Posterior vena cava (tissue), 2 donors: Measurements from ENCODE around the gene ZNF529. TPM values are rescaled to one million over a fixed set of nuclear protein-coding genes. Genes with fewer than 3 reads are reported as not detected.

ENCODE experiments used
- DNase-seq: peaks from one replicate; pipeline ENCODE4 v3.0.0-alpha.2; 2020; ENCODE audit warnings: low spot score
- intact Hi-C, 2 donors: fragments of 100-400 bp; cut with DNase I; formaldehyde crosslinking; loops; one replicate each; pipeline versions ENCODE4 v1.14.1 to v1.14.2; 2022 to 2023
- total RNA-seq, 2 donors: library from RNA; stranded (reverse); fragmentation: NEBNext Ultra II Directional; extraction: Animal tissue kit (Norgen Biotek cat#: 25700); gene quantifications; one replicate each; pipeline ENCODE4 v1.2.1, GENCODE V29; 2021
- donor health status: DM: yes; HTN: yes; CAD: no.
- donor health status: DM: yes; HTN: yes; CAD: no.

Gene ZNF529
- total RNA-seq, 2 donors from 2014 or later: 13.9 to 15.9 TPM

DNA sequence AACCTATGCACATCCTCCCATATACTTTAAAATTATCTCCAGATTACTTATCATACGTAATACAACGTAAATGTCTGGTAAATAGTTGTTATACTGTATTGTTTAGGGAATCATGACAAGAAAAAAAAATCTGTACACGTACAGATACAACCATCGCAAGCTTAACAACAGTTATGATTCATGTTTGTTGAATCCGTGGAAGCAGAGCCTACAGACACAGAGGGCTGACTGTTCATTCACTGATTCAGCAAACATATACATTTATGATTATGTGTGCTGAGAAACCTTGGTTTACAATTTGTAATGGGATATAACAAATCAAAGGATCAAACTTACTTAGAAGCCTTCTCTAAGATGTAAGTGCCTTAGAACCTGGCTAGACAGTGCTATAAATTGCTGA is 46.5 kb downstream of the ZNF529 start:
- intact Hi-C loops: no loop called here
- no peak for DNase-seq

DNA sequence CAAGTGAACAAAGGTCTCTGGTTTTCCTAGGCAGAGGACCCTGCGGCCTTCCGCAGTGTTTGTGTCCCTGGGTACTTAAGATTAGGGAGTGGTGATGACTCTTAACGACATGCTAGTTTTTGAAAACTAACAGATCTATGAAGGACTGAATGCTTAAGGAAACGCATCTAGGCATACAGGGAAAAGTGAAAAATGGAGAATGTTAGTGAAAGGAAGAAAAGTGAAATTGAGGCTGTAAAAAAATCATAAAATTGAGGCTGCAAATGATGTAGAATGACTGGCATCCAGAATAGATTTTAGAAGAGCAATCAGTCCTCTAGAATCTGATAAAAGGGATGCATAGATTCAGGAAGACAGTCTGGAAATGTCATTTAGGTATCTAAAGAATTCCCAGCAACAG is 48.5 kb downstream of the ZNF529 start:
- DNase-seq: no peak
- intact Hi-C loops: no loop called here

DNA sequence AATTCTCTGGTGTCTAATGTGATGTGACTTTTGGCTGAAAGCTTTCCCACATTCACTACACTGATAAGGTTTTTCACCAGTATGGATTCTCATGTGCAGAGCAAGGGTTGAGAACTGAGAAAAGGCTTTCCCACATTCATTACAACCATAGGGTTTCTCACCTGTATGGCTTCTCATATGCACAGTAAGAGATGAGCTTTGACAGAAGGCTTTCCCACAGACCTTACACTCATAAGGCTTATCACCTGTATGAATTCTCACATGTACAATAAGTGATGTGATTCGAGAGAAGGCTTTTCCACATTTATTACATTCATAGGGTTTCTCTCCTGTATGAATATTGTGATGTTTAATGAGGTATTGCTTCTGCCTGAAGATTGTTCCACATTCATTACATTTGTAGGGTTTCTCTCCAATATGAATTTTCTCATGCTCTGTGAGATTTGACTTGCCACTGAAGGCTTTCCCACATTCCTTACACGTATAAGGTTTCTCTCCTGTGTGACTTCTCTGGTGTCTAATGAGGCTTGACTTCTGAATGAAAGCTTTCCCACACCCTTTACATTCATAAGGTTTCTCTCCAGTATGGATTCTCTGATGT is 59.0 kb downstream of the ZNF529 start:
- DNase-seq: no peak
- intact Hi-C loops: no loop called here

DNA sequence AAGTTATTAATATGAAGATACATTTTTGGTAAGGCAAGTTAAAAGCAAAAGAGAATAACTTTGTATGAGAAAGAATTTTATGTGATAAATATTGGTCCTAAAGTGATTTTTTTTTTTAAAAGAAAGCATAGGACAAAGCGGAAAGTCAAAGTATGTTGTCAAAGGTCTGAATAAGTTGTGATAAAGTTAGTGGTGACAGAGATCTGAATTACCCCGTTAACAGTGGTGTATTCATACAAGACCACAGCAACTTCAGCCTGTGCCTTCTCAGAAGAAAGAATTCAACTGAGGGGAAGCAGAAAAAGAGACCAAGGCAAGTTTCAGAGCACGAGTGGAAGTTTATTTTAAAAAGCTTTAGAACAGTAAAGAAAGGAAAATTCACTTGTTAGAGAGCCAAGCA is 64.8 kb downstream of the ZNF529 start:
- DNase-seq: no peak
- intact Hi-C loops: no loop called here

DNA sequence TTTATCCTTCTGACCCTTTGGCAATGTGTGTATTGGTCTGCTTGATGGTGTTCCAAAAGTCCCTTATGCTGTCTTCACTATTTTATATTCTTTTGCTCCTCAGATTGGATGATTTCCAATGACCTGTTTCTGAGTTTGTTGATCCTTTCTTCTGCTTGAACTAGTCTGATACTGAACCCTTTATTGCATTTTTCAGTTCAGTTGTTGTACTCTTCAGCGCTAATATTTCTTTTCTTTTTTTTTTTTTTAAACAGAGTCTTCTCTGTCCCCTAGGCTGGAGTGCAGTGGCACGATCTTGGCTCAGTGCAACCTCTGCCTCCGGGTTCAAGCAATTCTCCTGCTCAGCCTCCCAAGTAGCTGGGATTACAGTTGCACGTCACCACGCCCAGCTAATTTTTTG is 71.1 kb downstream of the ZNF529 start:
- intact Hi-C loops: no loop called here
- DNase-seq: no peak

DNA sequence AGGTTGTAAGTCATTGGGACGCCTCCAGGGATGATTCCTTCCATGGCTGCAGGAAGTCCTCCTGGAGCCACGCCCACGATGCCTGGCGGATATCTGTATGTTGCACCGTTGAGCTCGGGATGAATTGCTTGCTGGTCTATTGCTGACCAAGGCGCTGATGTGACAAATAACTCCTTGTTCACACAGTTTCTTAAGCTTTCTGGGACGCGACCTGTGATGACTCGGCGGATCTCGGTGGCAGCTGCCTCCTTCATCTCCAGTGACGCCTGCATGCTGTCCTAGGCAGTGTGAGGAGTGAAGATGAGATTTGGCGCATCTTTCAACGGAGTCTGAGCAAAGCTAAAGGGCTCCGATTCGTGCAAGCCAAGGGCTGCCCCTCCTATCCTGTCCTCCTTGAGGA is 76.1 kb downstream of the ZNF529 start:
- DNase-seq: no peak
- intact Hi-C loops: no loop called here

Other genes starting within 250 kb of the ZNF529 start
- gene ZFP14, start 194.1 kb downstream of the ZNF529 start, total RNA-seq: 1 to 10 TPM; 3.9 to 4.3 TPM
- gene ZFP82, start 154.6 kb downstream of the ZNF529 start, total RNA-seq: 1 to 10 TPM; 6.1 to 6.3 TPM
- 10 to 100 TPM; 10.1 to 13.7 TPM for gene ZNF566, start 83.7 kb downstream of the ZNF529 start, total RNA-seq
- gene ZNF260, start 45.0 kb downstream of the ZNF529 start, total RNA-seq: 10 to 100 TPM in 1 of 2 donors, 1 to 10 TPM in 1; 7.6 to 11.8 TPM
- 1 to 10 TPM; 7.3 to 7.4 TPM for gene ZNF382, start 32.0 kb upstream of the ZNF529 start, total RNA-seq
- 1 to 10 TPM; 7.3 to 9.7 TPM for gene ZNF461, start 93.5 kb upstream of the ZNF529 start, total RNA-seq
- 1 to 10 TPM; 5.5 to 7.8 TPM for gene ZNF567, start 114.3 kb upstream of the ZNF529 start, total RNA-seq
- gene ZNF850, start 199.5 kb upstream of the ZNF529 start, total RNA-seq: 1 to 10 TPM; 5.1 to 5.2 TPM